HG03565 (cell line): ENCODE data around the gene TSPAN14.
"Not testable (repeated sequence)": the region's sequence is repeated elsewhere in the genome, so short reads cannot be mapped to it uniquely, and the experiment has no call there.

Experiments used
- ATAC-seq: cut with Tn5 transposase; IDR thresholded peaks from one replicate; pipeline ENCODE4 v1.9.1; 2021; ENCODE audit warnings: mild to moderate bottlenecking, moderate library complexity; ENCODE audit not compliant: unreplicated experiment

TSPAN14 gene

DNA sequence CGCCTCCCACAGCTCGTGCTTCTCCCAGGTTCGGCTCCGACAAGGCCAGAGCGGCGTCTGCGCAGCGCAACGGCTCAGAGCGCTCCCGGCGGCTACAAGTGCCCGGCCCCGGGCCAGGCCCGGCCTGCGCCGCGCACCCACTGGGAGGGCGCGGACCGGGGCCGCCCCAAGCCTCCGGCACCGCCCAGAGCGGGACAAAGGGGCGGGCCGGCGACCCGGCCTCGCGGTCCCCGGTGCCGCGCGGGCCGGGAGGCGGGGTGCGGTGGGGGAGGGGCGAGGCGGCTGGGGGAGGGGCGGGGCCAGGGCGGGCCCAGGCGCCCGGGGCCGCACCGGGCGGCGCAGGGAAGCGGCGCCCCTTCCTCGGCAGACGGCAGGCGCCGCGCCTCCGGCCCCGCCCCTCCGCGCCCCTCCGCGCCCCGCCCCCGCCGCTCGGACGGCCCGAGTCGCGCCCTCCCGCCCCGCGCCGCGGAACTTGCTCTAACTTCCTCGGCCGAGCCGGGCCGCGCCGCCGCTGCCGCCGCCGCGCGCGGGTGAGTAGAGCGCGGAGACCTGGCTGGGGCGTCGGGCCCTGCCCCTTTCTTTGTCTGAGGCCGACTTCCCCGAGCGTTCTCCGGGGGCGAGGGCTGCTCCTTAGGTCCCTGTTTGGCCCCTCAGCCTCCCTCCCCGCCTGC lies at the start of gene TSPAN14:
TSS of gene TSPAN14 (plus strand) at position 469 of the 671 bp plus-strand sequence. CDS start 34,924 bp downstream, outside the sequence.
- peak; percentile 44 for ATAC-seq

DNA sequence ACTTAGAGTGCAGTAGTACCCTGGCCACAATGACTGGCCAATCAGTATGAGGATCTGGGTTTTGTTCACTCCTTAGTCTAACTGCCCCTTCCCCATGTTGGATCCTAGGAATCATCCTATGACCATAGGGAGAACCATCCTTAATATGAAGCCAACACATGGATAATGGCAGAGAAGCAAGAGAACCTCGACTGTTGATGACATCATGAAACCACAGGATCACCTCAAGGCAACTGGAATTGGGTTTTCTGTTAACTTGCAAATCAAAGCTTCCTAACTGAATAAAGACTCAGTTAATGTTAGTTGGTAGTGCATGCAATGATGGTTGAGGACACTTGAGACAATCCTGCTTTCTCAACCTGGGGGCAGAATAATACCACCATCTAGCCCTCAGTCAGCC lies 49.1 kb upstream of the TSPAN14 start:
- ATAC-seq = no peak

DNA sequence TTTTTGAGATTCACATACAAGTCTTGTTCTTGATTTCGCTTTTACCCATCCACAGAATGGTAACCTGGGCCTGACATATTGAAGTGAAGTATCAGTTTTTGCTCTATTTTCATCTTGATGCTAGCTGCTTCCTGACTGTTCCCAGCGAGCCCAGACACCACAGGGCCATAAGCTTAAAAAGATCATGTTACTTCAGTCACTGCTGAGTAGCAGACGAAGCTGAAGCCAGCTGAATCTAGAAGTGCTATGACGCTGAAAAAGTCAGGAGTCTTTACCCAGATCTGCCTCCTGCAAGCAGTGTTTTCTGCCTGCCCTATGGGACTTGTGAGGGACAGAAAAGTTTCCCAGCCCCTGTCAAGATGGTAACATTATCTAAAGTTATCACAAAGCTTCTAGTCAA lies 48.5 kb upstream of the TSPAN14 start:
- no peak for ATAC-seq

GRCh38 chr10:80406204-80406603 lies 47.9 kb upstream of the TSPAN14 start:
- no peak for ATAC-seq

DNA sequence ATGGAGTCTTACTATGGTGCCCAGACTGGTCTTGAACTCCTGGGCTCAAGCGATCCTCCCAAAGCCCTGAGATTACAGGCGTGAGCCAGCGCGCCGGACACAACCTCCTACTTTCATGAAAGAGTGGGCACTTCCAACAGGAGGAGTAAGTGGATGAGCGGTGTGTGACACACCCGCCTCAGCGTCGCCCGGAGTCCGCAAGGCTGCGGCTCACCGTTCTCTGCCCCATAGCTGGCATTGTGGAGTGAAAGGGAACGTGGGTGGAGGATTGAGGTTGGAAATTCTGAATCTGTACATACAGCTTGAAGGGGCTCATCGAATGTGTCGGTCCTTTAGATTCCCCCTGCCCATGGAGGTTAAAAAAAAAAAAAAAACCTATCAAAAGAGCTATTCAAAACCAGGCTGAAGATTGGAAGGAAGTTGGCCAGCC lies 46.3 kb upstream of the TSPAN14 start:
- peak; percentile 11 for ATAC-seq

GRCh38 chr10:80408242-80409101 lies 45.6 kb upstream of the TSPAN14 start, which contains the start of gene PRXL2A:
PRXL2A (plus strand) TSS chr10:80408551; CDS start chr10:80420468, 11,917 bp downstream.
- ATAC-seq = peak; percentile 90

DNA sequence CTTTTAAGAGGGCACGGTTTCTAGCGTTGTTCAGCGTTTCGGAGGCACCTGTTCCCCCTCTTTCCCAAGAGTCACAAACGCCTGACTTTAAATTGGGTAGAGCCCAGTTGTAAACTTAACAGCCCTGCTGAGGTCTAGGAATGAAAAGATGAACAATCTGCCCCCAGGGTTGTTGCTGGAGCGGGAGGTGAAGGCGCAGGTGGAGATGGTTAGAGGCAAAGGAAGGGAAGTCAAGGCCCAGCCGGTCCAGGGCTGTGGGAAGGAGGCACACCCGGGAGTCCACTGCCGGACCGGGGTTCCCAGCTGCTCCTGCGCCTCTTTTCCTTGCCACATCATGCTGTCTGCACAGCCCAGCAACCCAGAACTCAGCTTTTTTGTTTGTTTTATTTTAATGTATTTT lies 45.0 kb upstream of the TSPAN14 start:
- ATAC-seq = no peak

DNA sequence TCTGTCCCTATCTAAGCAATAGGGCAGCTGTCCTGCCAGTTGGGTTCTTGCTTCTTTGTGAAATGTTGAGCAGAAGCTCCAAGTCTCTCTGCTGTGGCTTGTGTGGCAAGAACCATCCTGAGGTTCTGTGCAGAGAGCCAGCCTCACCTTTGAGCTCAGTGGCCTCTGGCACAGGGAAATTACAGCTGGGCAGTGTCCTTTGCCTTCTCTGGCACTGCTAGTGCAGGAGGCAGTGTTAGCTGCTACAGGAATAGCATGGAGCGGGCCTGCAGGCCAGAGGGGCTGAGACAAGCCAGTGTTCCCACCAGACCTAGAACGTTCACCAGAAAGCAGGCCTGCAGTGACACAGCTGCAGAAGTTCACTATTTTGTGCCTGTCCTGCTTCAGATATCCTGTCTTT lies 44.0 kb upstream of the TSPAN14 start:
- ATAC-seq = no peak

DNA sequence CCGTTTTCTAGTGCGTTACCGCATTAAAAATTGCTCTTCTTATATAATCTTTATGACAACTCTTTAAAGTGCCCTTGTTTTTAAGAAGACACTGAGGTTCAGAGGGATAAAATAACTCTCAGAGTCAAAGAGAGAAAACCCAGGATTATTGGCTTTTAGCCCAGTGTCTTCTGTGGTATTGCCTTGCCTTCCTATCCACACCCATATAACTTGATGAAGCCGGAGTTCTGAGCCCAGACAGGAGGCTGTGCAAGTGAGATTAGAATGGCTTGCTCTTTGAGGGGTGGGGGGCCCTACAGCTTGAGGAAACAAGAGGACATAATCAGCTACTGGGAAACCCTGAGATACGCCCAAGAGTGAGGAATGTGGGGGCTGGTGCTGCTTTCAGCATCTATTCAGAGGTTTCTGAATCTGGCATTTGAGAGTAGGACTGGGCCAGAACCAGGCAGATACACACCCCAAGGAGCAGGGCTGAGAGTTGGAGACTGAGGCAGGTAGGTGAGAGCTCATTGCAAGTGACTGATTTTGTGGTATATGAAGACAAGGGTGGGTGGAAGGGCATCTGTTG lies 43.4 kb upstream of the TSPAN14 start:
- ATAC-seq = no peak

- no peak for ATAC-seq
Observed at GRCh38 chr10:80411267-80411668, 42.8 kb upstream of the TSPAN14 start.

- no peak for ATAC-seq
Observed at GRCh38 chr10:80411681-80412220, 42.4 kb upstream of the TSPAN14 start.

GRCh38 chr10:80412486-80412885 lies 41.6 kb upstream of the TSPAN14 start:
- ATAC-seq = no peak

DNA sequence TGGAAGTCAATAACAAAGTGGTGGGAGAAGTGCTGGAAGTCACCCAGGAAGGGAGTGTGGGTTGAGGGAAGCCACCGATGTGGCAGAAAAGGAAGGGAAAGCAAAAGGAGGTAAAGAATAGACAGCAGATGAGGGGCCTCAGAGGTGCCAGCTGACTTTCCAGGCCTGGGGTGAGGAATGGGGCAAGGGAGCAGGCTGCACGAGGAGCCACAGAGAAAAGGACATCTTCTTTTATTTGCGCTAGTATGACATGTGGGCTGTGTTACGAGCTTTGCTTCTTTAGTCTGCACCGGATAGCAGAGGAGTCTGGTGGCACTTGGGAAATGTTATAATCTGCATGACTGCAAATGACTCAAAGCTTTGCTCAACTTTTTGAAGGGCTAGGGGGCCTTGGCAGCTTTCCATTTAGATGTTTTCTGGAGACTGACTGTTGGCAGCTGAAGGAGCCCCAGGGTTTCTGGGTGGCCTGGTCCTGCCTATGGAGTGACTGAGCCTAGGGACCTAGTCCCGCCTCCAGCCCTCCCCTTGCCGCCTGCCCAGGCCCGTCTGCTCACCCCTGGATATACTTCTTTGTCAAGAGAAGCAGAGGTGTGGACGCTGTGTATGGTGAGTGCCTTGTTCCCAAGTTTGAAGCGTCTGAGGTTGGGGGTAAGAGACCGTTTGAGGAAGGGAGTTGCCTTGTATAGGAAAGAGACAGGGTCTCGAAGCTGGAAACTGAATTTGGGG lies 40.7 kb upstream of the TSPAN14 start:
- no peak for ATAC-seq

DNA sequence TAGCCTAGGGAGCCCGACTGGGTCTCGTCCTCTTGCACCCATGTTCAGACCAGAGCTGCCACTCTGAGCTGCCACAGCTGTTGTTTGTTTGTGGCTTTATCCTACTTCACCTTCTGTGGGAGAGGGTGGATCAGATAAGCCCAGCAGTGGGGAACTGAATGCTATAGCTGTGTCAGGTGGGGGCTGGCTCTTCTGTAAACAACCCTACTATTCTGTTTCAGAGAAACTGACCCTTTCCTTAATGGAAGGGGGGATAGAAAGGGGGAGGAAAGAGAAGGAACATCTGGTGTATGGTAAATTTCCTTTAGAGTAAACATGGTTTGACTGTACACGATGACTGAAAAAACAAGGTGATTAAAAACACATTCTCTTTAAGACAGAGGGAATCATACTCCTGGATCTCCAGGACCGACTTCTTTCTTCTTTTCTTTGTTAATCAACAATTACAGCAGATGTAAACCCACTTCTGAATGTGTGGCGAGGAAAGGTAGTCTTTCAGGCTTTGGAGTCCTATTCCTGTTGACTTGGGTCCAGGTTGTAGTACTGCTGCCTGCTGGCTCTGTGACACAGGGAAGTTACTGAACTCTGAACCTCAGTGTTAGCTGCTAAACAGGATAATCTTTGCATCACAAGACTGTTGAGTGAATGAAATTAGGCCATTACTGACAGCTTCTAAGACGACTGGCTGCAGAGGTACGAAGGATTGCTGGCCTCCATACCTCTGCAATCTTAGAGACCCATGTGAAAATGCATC lies 39.8 kb upstream of the TSPAN14 start:
- ATAC-seq = no peak

- ATAC-seq = no peak
Observed at GRCh38 chr10:80415734-80416478, 38.2 kb upstream of the TSPAN14 start.

- no peak for ATAC-seq
Observed at GRCh38 chr10:80416479-80417098, 37.5 kb upstream of the TSPAN14 start.

DNA sequence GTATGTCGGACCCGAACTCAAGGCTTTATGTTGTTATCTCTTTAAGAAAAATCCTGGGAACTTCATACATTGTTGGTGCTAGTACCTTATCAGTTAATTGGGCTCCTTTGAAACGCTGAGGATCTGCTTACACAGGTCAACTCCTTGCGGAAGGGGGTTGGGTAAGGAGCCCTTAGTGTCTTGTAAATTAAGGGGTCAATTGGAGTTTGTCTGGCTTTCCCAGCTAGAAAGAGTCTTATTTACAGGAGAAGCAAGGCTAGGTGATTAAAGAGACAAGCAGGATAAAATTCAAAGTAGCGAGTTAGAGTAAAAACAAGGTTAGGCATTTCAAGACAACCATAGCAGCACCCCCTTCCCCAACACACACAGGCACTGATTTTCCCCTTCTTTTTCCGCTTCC lies 36.9 kb upstream of the TSPAN14 start:
- not testable (repeated sequence) for ATAC-seq

GRCh38 chr10:80421050-80421706 lies 32.9 kb upstream of the TSPAN14 start:
- ATAC-seq = peak; percentile 12
